ENCODE data around the gene SLC6A12. TPM values are rescaled to one million over a fixed set of nuclear protein-coding genes. Genes with fewer than 3 reads are reported as not detected.

Gene SLC6A12
- total and polyA plus RNA-seq, 8 donors, result 0.37 to 8.4 (median 1.4) TPM

- TF ChIP-seq CTCF (IDR thresholded peaks at IDR 0.05), result no peak
- FAIRE-seq (no peak), DNase-seq (peak in 1 of 6 donors; percentile 33), ATAC-seq (no peak)
- no peaks in the 10 kb centered on the region for H3K27me3 ChIP-seq
- no peaks in the 10 kb centered on the region for H3K9me3 ChIP-seq
- 71 to 72% methylated on average over 17 of the region's 17 CpGs for WGBS, 2 donors
- intact Hi-C loops (cut with DNase I), result no loop called here
- H3K27ac ChIP-seq, result no peak overlapping the region
- H3K4me3 ChIP-seq, result no peak overlapping the region
- no peaks in the 10 kb centered on the region for H3K36me3 ChIP-seq
- H3K4me1 ChIP-seq, result no peaks in the 10 kb centered on the region
These were observed 44.2 kb downstream of the SLC6A12 start for GRCh38 chr12:169528-170370.

- no peaks in the 10 kb centered on the region for H3K36me3 ChIP-seq
- no peak overlapping the region for H3K27ac ChIP-seq
- FAIRE-seq (no peak), DNase-seq (peak in 1 of 6 donors; percentile 28), ATAC-seq (no peak)
- no peaks in the 10 kb centered on the region for H3K9me3 ChIP-seq
- H3K4me1 ChIP-seq, result no peaks in the 10 kb centered on the region
- no peaks in the 10 kb centered on the region for H3K27me3 ChIP-seq
- no peak overlapping the region for H3K4me3 ChIP-seq
- intact Hi-C loops (cut with DNase I), result no loop called here
- no peak for TF ChIP-seq CTCF (IDR thresholded peaks at IDR 0.05)
- WGBS, 2 donors, result 60 to 62% methylated on average over 22 of the region's 22 CpGs
These were observed 45.0 kb downstream of the SLC6A12 start for GRCh38 chr12:168763-169525.

GRCh38 chr12:167959-168600 is 45.9 kb downstream of the SLC6A12 start:
- Histone ChIP-seq H3K27ac (no peak overlapping the region), H3K4me3 (no peak overlapping the region), H3K9me3 (no peaks in the 10 kb centered on the region), H3K36me3 (no peaks in the 10 kb centered on the region), H3K4me1 (no peaks in the 10 kb centered on the region), H3K27me3 (peaks cover 0 to 4% (median 0%) of the 10 kb centered on the region in 4 donors)
- ATAC-seq, result no peak
- no peak for TF ChIP-seq CTCF (IDR thresholded peaks at IDR 0.05)
- WGBS, 2 donors, result 79 to 84% methylated on average over 12 of the region's 12 CpGs
- no peak for FAIRE-seq
- DNase-seq, result peak in 1 of 6 donors; percentile 34
- intact Hi-C loops (cut with DNase I), result no loop called here

GRCh38 chr12:166425-167075 is 47.4 kb downstream of the SLC6A12 start:
- H3K27ac ChIP-seq, result no peak overlapping the region
- intact Hi-C loops (cut with DNase I), result no loop called here
- no peaks in the 10 kb centered on the region for H3K9me3 ChIP-seq
- FAIRE-seq (no peak), DNase-seq (peak in 1 of 6 donors; percentile 3), ATAC-seq (no peak)
- H3K27me3 ChIP-seq, result peaks cover 0 to 4% (median 0%) of the 10 kb centered on the region in 4 donors
- TF ChIP-seq CTCF (IDR thresholded peaks at IDR 0.05), result no peak
- H3K4me1 ChIP-seq, result no peaks in the 10 kb centered on the region
- WGBS, 2 donors, result 79% methylated on average over 11 of the region's 11 CpGs
- no peak overlapping the region for H3K4me3 ChIP-seq
- no peaks in the 10 kb centered on the region for H3K36me3 ChIP-seq

All from pancreas (tissue), 10 donors.